HEK293T (cell line): ENCODE results near the gene SNED1.
A peak's percentile ranks its signal among the peaks of the same experiment; 100 is the strongest.

Experiments
- CTCF ChIA-PET: fragments of 350-600 bp; formaldehyde crosslinking; extraction: SDS; loops from one replicate; lab custom pipeline; 2021; ENCODE audit warnings: antibody characterized with exemption, inconsistent platforms; lab: Yijun Ruan, JAX
- POLR2A ChIA-PET: fragments of 350-600 bp; formaldehyde crosslinking; extraction: SDS; loops from one replicate; lab custom pipeline; 2020; ENCODE audit warnings: antibody characterized with exemption, inconsistent platforms; lab: Yijun Ruan, JAX
- DNase-seq: peaks from one replicate; pipeline ENCODE4 v3.0.0; 2012; ENCODE audit warnings: mixed read lengths; ENCODE audit errors: extremely low spot score
- ARNT ChIP-seq: fragments of 450-650 bp; IDR thresholded peaks from 2 replicates; pipeline ENCODE4 v1.6.1; 2017; ENCODE audit warnings: mild to moderate bottlenecking
- BHLHE40 ChIP-seq: fragments of 450-650 bp; IDR thresholded peaks from 2 replicates; pipeline ENCODE4 v1.6.1; 2016; ENCODE audit warnings: mild to moderate bottlenecking, moderate library complexity, borderline replicate concordance
- CTBP1 ChIP-seq: fragments of 450-650 bp; IDR thresholded peaks from 2 replicates; pipeline ENCODE4 v1.6.1; 2016; ENCODE audit warnings: borderline replicate concordance
- ELF4 ChIP-seq: fragments of 450-650 bp; IDR thresholded peaks from 2 replicates; pipeline ENCODE4 v1.6.1; 2017; ENCODE audit warnings: antibody characterized with exemption
- FOXA1 ChIP-seq: fragments of 450-650 bp; IDR thresholded peaks from 2 replicates; pipeline ENCODE4 v1.6.1; 2016; ENCODE audit warnings: mild to moderate bottlenecking
- FOXK2 ChIP-seq: fragments of 450-650 bp; IDR thresholded peaks from 2 replicates; pipeline ENCODE4 v1.6.1; 2016; ENCODE audit warnings: mild to moderate bottlenecking
- FOXM1 ChIP-seq: fragments of 450-650 bp; IDR thresholded peaks from 2 replicates; pipeline ENCODE4 v1.6.1; 2017; ENCODE audit warnings: mild to moderate bottlenecking, borderline replicate concordance
- HDGF ChIP-seq: fragments of 450-650 bp; IDR thresholded peaks from 2 replicates; pipeline ENCODE4 v1.6.1; 2017; ENCODE audit warnings: antibody characterized with exemption, borderline replicate concordance
- L3MBTL2 ChIP-seq: fragments of 450-650 bp; conservative IDR thresholded peaks from 2 replicates; pipeline ENCODE4 v1.6.1; 2016; ENCODE audit warnings: mild to moderate bottlenecking
- LEF1 ChIP-seq: fragments of 450-650 bp; IDR thresholded peaks from 2 replicates; pipeline ENCODE4 v1.6.1; 2017; ENCODE audit warnings: mild to moderate bottlenecking, borderline replicate concordance
- NFRKB ChIP-seq: fragments of 450-650 bp; IDR thresholded peaks from 2 replicates; pipeline ENCODE4 v1.6.1; 2016; ENCODE audit warnings: mild to moderate bottlenecking, moderate library complexity
- SP1 ChIP-seq: fragments of 450-650 bp; IDR thresholded peaks from 2 replicates; pipeline ENCODE4 v1.6.1; 2017
- SUZ12 ChIP-seq: fragments of 450-650 bp; IDR thresholded peaks from 2 replicates; pipeline ENCODE4 v1.6.1; 2016; ENCODE audit warnings: mild to moderate bottlenecking
- TARDBP ChIP-seq: fragments of 450-650 bp; IDR thresholded peaks from 2 replicates; pipeline ENCODE4 v1.6.1; 2016
- ZNF384 ChIP-seq: fragments of 450-650 bp; IDR thresholded peaks from 2 replicates; pipeline ENCODE4 v1.6.1; 2016
- TF ChIP-seq, protein P1 (sequence below): fragments of 450-650 bp; IDR thresholded peaks from 2 replicates; pipeline ENCODE4 v1.6.1; 2016

SNED1 gene

DNA sequence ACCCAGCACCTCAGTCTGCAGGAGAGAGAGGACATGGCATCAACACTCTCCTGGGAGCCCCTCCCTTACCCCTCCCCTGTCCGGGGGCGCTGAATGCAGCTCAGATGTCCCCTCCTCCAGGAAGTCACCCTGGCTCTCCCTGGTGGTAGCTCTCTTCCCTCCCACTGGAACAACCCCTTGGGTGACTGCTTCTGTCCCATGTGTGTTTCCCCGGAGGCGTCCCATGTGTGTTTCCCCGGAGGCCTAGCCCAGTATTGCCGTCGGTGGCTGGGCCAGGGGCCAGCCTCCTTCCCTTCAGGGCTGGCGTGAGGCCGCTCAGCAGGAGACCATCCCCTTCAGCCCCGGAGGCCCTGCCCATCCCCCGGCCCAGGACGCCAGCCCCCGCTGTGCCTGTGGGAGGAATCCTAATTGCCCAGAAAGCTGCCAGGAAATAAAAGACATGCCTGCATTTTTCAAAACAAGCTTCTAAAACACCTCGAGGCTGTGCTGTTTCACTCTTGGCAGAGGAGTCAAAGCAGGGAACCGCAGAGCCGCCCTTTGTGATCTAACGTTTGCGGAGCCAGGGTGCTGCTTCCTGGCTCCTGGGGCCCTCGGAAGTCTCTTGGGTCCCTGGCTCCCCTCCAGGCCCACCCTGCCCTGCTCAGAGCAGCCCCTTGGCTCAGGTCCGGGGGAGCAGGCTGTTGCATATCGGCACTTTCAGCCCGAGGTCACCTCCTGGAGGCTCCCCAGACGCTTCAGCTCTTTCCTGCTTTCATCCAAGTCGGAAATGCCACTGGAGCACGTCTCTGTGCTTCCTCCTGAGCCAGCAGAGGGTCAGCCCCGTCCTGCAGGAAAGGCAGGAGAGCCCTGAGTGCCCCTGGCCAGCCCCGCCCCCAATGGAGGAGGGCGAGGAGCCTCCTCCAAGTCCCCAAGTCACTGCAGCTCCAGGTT is 11.4 kb downstream of the SNED1 start:
- ChIA-PET CTCF (no interaction called here), POLR2A (interaction anchor here (0.6 kb wide), 1 partner anchor 9 kb away, joined by 3 read pairs; no protein-coding TSS in a partner anchor)
- peak; percentile 58 for DNase-seq
- TF ChIP-seq BHLHE40 (no peak), NFRKB (no peak), LEF1 (no peak), HDGF (no peak), FOXA1 (no peak), ELF4 (no peak), ZNF384 (no peak), SUZ12 (no peak), FOXK2 (no peak), TARDBP (no peak), L3MBTL2 (no peak), SP1 (no peak)

DNA sequence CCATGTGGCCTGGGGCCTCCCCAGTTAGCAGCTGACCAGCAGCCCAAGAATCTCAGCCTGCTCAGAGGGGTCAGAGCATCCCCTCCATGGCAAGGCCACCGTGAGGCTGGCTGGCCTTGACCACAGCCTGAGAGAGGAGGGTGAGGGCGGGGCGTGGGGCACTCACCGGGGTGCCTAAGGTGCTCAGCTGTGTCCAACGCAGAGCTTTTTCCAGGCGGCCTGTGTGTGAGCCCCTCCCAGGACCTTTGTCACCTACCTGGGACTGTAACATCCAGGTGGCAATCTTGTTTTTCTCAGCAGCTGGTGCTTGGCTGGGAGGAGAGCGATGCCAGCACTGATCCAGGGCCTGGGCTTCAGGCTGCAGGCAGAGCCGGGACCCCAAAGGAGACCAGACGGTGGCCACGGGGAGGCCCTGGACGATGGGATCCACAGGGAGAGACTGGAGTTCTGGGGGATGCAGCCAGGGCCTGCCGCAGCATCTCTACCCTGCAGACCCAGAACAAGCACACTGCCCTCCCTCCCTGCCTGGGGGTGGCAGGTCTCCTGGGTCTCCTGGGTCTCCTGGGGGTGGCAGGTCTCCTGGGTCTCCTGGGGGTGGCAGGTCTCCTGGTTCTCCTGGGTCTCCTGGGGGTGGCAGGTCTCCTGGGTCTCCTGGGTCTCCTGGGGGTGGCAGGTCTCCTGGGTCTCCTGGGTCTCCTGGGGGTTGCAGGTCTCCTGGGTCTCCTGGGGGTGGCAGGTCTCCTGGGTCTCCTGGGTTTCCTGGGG is 12.3 kb downstream of the SNED1 start:
- TF ChIP-seq BHLHE40 (no peak), CTBP1 (no peak), SP1 (no peak), HDGF (no peak), ARNT (no peak), FOXA1 (no peak), FOXM1 (no peak), TARDBP (no peak), FOXK2 (no peak), L3MBTL2 (no peak), ZNF384 (no peak), LEF1 (no peak), NFRKB (no peak), SUZ12 (no peak), ELF4 (no peak)
- TF ChIP-seq, protein P1, sequence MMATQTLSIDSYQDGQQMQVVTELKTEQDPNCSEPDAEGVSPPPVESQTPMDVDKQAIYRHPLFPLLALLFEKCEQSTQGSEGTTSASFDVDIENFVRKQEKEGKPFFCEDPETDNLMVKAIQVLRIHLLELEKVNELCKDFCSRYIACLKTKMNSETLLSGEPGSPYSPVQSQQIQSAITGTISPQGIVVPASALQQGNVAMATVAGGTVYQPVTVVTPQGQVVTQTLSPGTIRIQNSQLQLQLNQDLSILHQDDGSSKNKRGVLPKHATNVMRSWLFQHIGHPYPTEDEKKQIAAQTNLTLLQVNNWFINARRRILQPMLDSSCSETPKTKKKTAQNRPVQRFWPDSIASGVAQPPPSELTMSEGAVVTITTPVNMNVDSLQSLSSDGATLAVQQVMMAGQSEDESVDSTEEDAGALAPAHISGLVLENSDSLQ = no peak
- ChIA-PET POLR2A (no interaction called here), CTCF (no interaction called here)
- DNase-seq = no peak

DNA sequence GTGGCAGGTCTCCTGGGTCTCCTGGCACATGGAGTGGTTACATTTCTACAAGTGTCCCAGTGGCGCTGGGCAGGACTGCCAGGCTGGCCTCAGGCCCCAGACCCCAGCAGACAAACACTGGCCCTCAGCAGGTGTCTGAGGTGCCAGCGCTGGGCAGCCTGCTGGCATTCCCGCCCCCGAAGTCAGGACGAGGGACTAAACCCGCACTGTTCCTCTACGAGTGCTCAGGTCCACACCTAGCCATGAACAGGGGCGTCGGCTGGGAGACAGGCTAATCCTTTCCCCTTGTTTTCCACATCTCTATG is 12.8 kb downstream of the SNED1 start:
- ChIA-PET POLR2A (no interaction called here), CTCF (no interaction called here)
- no peak for TF ChIP-seq TARDBP
- no peak for DNase-seq

DNA sequence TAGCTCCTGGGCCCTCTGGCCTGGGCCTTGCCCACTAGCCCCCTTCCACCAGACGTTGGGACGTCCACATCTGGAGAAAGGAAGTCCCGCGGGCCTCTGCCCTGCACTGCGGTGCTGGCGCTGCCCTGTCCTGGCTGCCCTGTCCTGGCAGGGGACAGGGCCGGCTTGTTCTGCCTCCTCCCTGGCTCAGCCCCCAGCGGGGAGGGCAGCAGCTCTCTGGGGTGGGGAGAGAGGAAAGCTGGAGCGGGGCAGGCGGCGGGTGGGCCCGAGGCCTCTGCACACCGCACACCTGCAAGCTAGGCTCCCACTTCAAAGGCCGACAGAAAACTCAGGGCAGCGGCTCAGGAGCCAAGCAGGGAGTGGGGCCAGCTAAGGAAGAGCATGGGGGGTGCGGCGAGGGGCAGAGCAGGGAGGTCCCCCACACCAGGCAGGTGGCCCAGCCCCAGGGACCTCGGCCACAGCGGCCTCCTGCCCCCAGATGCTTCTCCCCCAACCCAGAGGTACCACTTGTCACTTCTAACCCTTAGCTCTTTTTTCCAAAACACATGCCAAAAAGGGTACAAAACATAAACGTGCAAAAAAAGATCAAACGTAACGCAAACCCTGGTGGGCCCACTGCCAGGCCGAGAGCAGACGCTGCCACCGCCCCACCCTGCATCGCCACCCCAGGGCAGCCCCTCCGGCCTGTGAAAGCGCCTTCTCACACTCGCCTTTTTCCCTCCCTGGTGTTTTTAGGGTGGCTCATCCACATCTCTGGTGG is 13.5 kb downstream of the SNED1 start:
- no peak for TF ChIP-seq FOXA1
- no peak for TF ChIP-seq CTBP1
- TF ChIP-seq LEF1 = no peak
- no peak for TF ChIP-seq ARNT
- no peak for TF ChIP-seq ZNF384
- no peak for TF ChIP-seq TARDBP
- TF ChIP-seq FOXM1 = no peak
- no peak for TF ChIP-seq ELF4
- no peak for TF ChIP-seq NFRKB
- TF ChIP-seq FOXK2 = no peak
- no peak for DNase-seq
- POLR2A ChIA-PET = no interaction called here
- CTCF ChIA-PET = no interaction called here

DNA sequence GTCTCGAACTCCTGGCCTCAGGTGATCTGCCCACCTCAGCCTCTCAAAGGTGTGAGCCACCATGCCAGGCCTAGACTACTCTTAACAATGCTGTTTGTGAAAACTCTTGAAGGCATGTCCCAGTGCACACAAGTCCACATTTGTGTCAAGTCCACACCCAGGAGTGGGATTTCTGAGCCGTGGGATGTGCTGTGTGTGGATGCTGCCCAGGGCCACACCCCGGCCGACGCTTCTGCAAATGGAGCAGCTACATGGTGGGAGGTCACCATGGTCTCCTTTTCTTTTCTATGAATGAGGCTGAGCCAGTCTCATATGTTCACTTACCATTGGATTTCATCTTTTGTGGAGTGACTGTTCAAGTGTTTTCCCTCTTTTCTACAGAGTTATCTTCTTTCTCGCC is 15.8 kb downstream of the SNED1 start:
- no peak for DNase-seq
- TF ChIP-seq TARDBP (no peak), FOXM1 (no peak), FOXA1 (no peak), ZNF384 (no peak), ARNT (no peak), LEF1 (no peak), BHLHE40 (no peak), SP1 (no peak), NFRKB (no peak), HDGF (no peak), SUZ12 (no peak), L3MBTL2 (no peak), CTBP1 (no peak), FOXK2 (no peak)
- POLR2A ChIA-PET = no interaction called here
- CTCF ChIA-PET = no interaction called here

DNA sequence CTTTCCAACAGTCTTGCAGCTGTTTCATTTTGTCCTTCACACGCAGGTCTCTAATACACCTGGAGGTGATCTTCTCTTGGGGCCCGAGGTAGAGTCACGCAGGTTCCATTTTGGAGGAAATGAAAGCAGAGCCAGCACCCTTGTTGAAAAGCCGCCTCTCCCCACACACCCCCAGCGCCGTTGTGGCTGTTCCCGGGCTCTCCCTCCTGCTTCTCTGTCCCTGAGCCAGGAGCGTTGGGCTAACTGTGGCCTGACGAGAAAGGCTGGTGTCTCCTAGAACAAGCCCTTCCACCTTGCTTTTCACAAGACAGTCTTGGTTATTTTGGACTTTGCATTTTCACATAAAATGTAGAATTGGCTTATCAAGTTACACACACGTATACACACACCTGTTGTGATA is 16.3 kb downstream of the SNED1 start:
- TF ChIP-seq FOXM1 (no peak), CTBP1 (no peak), SP1 (no peak), NFRKB (no peak), TARDBP (no peak), HDGF (no peak), L3MBTL2 (no peak), ELF4 (no peak), FOXK2 (no peak), BHLHE40 (no peak)
- TF ChIP-seq, protein P1 = no peak
- no peak for DNase-seq
- POLR2A ChIA-PET = no interaction called here
- CTCF ChIA-PET = no interaction called here
